ENCODE data around the gene RBBP4. TPM values are rescaled to one million over a fixed set of nuclear protein-coding genes. Genes with fewer than 3 reads are reported as not detected.
"Not testable (repeated sequence)": the region's sequence is repeated elsewhere in the genome, so short reads cannot be mapped to it uniquely, and the experiment has no call there.

RBBP4 gene
- total and polyA plus RNA-seq, 4 donors: 31.4 to 114 (median 73.5) TPM

GRCh38 chr1:32705516-32705915, 54.5 kb downstream of the RBBP4 start:
- H3K36me3 ChIP-seq (ENCODE audit: control insufficient read depth in 1 of 2, insufficient read depth in 2 of 2, low read length in 1 of 2): no peaks in the 10 kb centered on the region
- peak overlapping the region in 1 of 2 donors; percentile 12 for H3K27ac ChIP-seq (ENCODE audit: low read depth in 1 of 2, low read length in 2 of 2)
- intact Hi-C loops (cut with DNase I): loop anchor here (5.0 to 10.0 kb wide), 2 partner anchors 112 to 379 kb away; partner anchors contain the start of genes AZIN2 (in 1 of the 2), S100PBP (in 1 of the 2) and YARS1 (in 1 of the 2)
- H3K4me1 ChIP-seq (ENCODE audit: control insufficient read depth in 1 of 2, insufficient read depth in 2 of 2, low read length in 2 of 2): peaks cover 0 to 4% of the 10 kb centered on the region in 2 donors
- DNase-seq: no peak
- no peaks in the 10 kb centered on the region for H3K27me3 ChIP-seq (ENCODE audit: control insufficient read depth in 1 of 2, insufficient read depth in 2 of 2, low read length in 1 of 2)
- ATAC-seq (ENCODE audit: low FRiP score): no peak
- H3K9me3 ChIP-seq (ENCODE audit: control insufficient read depth, low read length): no peaks in the 10 kb centered on the region
- WGBS, 2 donors: 67 to 69% methylated on average over 7 of the region's 7 CpGs
- H3K4me3 ChIP-seq (ENCODE audit: low read length in 2 of 2): no peak overlapping the region

GRCh38 chr1:32706491-32706890, 55.5 kb downstream of the RBBP4 start:
- H3K27me3 ChIP-seq (ENCODE audit: control insufficient read depth in 1 of 2, insufficient read depth in 2 of 2, low read length in 1 of 2): no peaks in the 10 kb centered on the region
- H3K4me1 ChIP-seq (ENCODE audit: control insufficient read depth in 1 of 2, insufficient read depth in 2 of 2, low read length in 2 of 2): peaks cover 0 to 4% of the 10 kb centered on the region in 2 donors
- no peaks in the 10 kb centered on the region for H3K9me3 ChIP-seq (ENCODE audit: control insufficient read depth, low read length)
- peak overlapping the region; percentile 12 to 68 for H3K27ac ChIP-seq (ENCODE audit: low read depth in 1 of 2, low read length in 2 of 2)
- ATAC-seq (ENCODE audit: low FRiP score) (no peak), DNase-seq (peak in 1 of 2 donors; percentile 57)
- H3K4me3 ChIP-seq (ENCODE audit: low read length in 2 of 2): no peak overlapping the region
- intact Hi-C loops (cut with DNase I): loop anchor here (5.0 to 10.0 kb wide), 2 partner anchors 111 to 378 kb away; partner anchors contain the start of genes AZIN2 (in 1 of the 2), S100PBP (in 1 of the 2) and YARS1 (in 1 of the 2)
- H3K36me3 ChIP-seq (ENCODE audit: control insufficient read depth in 1 of 2, insufficient read depth in 2 of 2, low read length in 1 of 2): no peaks in the 10 kb centered on the region
- 0 to 6% methylated on average over 1 of the region's 1 CpG for WGBS, 2 donors

GRCh38 chr1:32709075-32709474, 58.1 kb downstream of the RBBP4 start:
- ATAC-seq (ENCODE audit: low FRiP score) (no peak), DNase-seq (no peak)
- intact Hi-C loops (cut with DNase I): loop anchor here (5.0 to 10.0 kb wide), 2 partner anchors 108 to 376 kb away; partner anchors contain the start of genes AZIN2 (in 1 of the 2), S100PBP (in 1 of the 2) and YARS1 (in 1 of the 2)
- no peaks in the 10 kb centered on the region for H3K36me3 ChIP-seq (ENCODE audit: control insufficient read depth in 1 of 2, insufficient read depth in 2 of 2, low read length in 1 of 2)
- WGBS, 2 donors: 73 to 86% methylated on average over 2 of the region's 2 CpGs
- H3K4me3 ChIP-seq (ENCODE audit: low read length in 2 of 2): no peak overlapping the region
- no peak overlapping the region for H3K27ac ChIP-seq (ENCODE audit: low read depth in 1 of 2, low read length in 2 of 2)
- H3K9me3 ChIP-seq (ENCODE audit: control insufficient read depth, low read length): no peaks in the 10 kb centered on the region
- H3K4me1 ChIP-seq (ENCODE audit: control insufficient read depth in 1 of 2, insufficient read depth in 2 of 2, low read length in 2 of 2): peaks cover 0 to 4% of the 10 kb centered on the region in 2 donors
- no peaks in the 10 kb centered on the region for H3K27me3 ChIP-seq (ENCODE audit: control insufficient read depth in 1 of 2, insufficient read depth in 2 of 2, low read length in 1 of 2)

- Histone ChIP-seq H3K36me3 (ENCODE audit: control insufficient read depth in 1 of 2, insufficient read depth in 2 of 2, low read length in 1 of 2) (no peaks in the 10 kb centered on the region), H3K4me1 (ENCODE audit: control insufficient read depth in 1 of 2, insufficient read depth in 2 of 2, low read length in 2 of 2) (peaks cover 0 to 4% of the 10 kb centered on the region in 2 donors), H3K27ac (ENCODE audit: low read depth in 1 of 2, low read length in 2 of 2) (no peak overlapping the region), H3K4me3 (ENCODE audit: low read length in 2 of 2) (no peak overlapping the region), H3K9me3 (ENCODE audit: control insufficient read depth, low read length) (no peaks in the 10 kb centered on the region), H3K27me3 (ENCODE audit: control insufficient read depth in 1 of 2, insufficient read depth in 2 of 2, low read length in 1 of 2) (no peaks in the 10 kb centered on the region)
- 65% methylated on average over 5 of the region's 5 CpGs for WGBS, 2 donors
- DNase-seq: no peak
- no peak for ATAC-seq (ENCODE audit: low FRiP score)
- intact Hi-C loops (cut with DNase I): loop anchor here (5.0 to 10.0 kb wide), 2 partner anchors 108 to 375 kb away; partner anchors contain the start of genes AZIN2 (in 1 of the 2), S100PBP (in 1 of the 2) and YARS1 (in 1 of the 2)
Measured at GRCh38 chr1:32709476-32709875, 58.5 kb downstream of the RBBP4 start.

GRCh38 chr1:32711221-32711620, 60.2 kb downstream of the RBBP4 start:
- not testable (repeated sequence) for H3K9me3 ChIP-seq (ENCODE audit: control insufficient read depth, low read length); ATAC-seq (ENCODE audit: low FRiP score); H3K36me3 ChIP-seq (ENCODE audit: control insufficient read depth in 1 of 2, insufficient read depth in 2 of 2, low read length in 1 of 2); H3K27me3 ChIP-seq (ENCODE audit: control insufficient read depth in 1 of 2, insufficient read depth in 2 of 2, low read length in 1 of 2); H3K4me1 ChIP-seq (ENCODE audit: control insufficient read depth in 1 of 2, insufficient read depth in 2 of 2, low read length in 2 of 2); H3K27ac ChIP-seq (ENCODE audit: low read depth in 1 of 2, low read length in 2 of 2); H3K4me3 ChIP-seq (ENCODE audit: low read length in 2 of 2); DNase-seq
- intact Hi-C loops (cut with DNase I): loop anchor here (5.0 kb wide), 2 partner anchors 46 to 161 kb away; partner anchors contain the start of gene FNDC5 (in 1 of the 2)
- 79% methylated on average over 4 of the region's 4 CpGs for WGBS, 2 donors

GRCh38 chr1:32713081-32713480, 62.1 kb downstream of the RBBP4 start:
- H3K9me3 ChIP-seq (ENCODE audit: control insufficient read depth, low read length): no peaks in the 10 kb centered on the region
- DNase-seq (no peak), ATAC-seq (ENCODE audit: low FRiP score) (no peak)
- intact Hi-C loops (cut with DNase I): loop anchor here (2.0 to 5.0 kb wide), 3 partner anchors 44 to 159 kb away; partner anchors contain the start of gene FNDC5 (in 1 of the 2)
- 84 to 89% methylated on average over 10 of the region's 10 CpGs for WGBS, 2 donors
- no peak overlapping the region for H3K4me3 ChIP-seq (ENCODE audit: low read length in 2 of 2)
- no peaks in the 10 kb centered on the region for H3K4me1 ChIP-seq (ENCODE audit: control insufficient read depth in 1 of 2, insufficient read depth in 2 of 2, low read length in 2 of 2)
- H3K27ac ChIP-seq (ENCODE audit: low read depth in 1 of 2, low read length in 2 of 2): no peak overlapping the region
- H3K36me3 ChIP-seq (ENCODE audit: control insufficient read depth in 1 of 2, insufficient read depth in 2 of 2, low read length in 1 of 2): no peaks in the 10 kb centered on the region
- no peaks in the 10 kb centered on the region for H3K27me3 ChIP-seq (ENCODE audit: control insufficient read depth in 1 of 2, insufficient read depth in 2 of 2, low read length in 1 of 2)

- Histone ChIP-seq H3K27me3 (ENCODE audit: control insufficient read depth in 1 of 2, insufficient read depth in 2 of 2, low read length in 1 of 2) (no peaks in the 10 kb centered on the region), H3K4me1 (ENCODE audit: control insufficient read depth in 1 of 2, insufficient read depth in 2 of 2, low read length in 2 of 2) (no peaks in the 10 kb centered on the region), H3K27ac (ENCODE audit: low read depth in 1 of 2, low read length in 2 of 2) (no peak overlapping the region), H3K9me3 (ENCODE audit: control insufficient read depth, low read length) (no peaks in the 10 kb centered on the region), H3K36me3 (ENCODE audit: control insufficient read depth in 1 of 2, insufficient read depth in 2 of 2, low read length in 1 of 2) (no peaks in the 10 kb centered on the region), H3K4me3 (ENCODE audit: low read length in 2 of 2) (no peak overlapping the region)
- ATAC-seq (ENCODE audit: low FRiP score) (no peak), DNase-seq (no peak)
- 84 to 86% methylated on average over 4 of the region's 4 CpGs for WGBS, 2 donors
- intact Hi-C loops (cut with DNase I): loop anchor here (5.0 kb wide), 2 partner anchors 43 to 158 kb away; partner anchors contain the start of gene FNDC5 (in 1 of the 2)
Measured at GRCh38 chr1:32714277-32714676, 63.3 kb downstream of the RBBP4 start.

GRCh38 chr1:32715901-32716311, 64.9 kb downstream of the RBBP4 start:
- Histone ChIP-seq H3K36me3 (ENCODE audit: control insufficient read depth in 1 of 2, insufficient read depth in 2 of 2, low read length in 1 of 2) (no peaks in the 10 kb centered on the region), H3K4me3 (ENCODE audit: low read length in 2 of 2) (no peak overlapping the region), H3K4me1 (ENCODE audit: control insufficient read depth in 1 of 2, insufficient read depth in 2 of 2, low read length in 2 of 2) (no peaks in the 10 kb centered on the region), H3K9me3 (ENCODE audit: control insufficient read depth, low read length) (no peaks in the 10 kb centered on the region), H3K27me3 (ENCODE audit: control insufficient read depth in 1 of 2, insufficient read depth in 2 of 2, low read length in 1 of 2) (no peaks in the 10 kb centered on the region), H3K27ac (ENCODE audit: low read depth in 1 of 2, low read length in 2 of 2) (no peak overlapping the region)
- no peak for DNase-seq
- ATAC-seq (ENCODE audit: low FRiP score): no peak
- WGBS, 2 donors: 95 to 98% methylated on average over 4 of the region's 4 CpGs
- intact Hi-C loops (cut with DNase I): no loop called here

All from aorta (tissue), 5 donors.